HFFc6 (cell line): ENCODE measurements around the gene SCLY. TPM values are rescaled to one million over a fixed set of nuclear protein-coding genes. Genes with fewer than 3 reads are reported as not detected.

Experiments
- DNase-seq: peaks from one replicate; pipeline ENCODE4 v3.0.0-alpha.2; 2018
- H3K27ac Mint-ChIP-seq: 2 replicates; pipeline ENCODE4 v1.8.0; 2020; ENCODE audit warnings: mild to moderate bottlenecking, mixed read lengths
- H3K27me3 Mint-ChIP-seq: 2 replicates; pipeline ENCODE4 v1.8.0; 2021; ENCODE audit warnings: mild to moderate bottlenecking, moderate library complexity, mixed read lengths; ENCODE audit not compliant: insufficient read depth
- H3K36me3 Mint-ChIP-seq: 2 replicates; pipeline ENCODE4 v1.8.0; 2021; ENCODE audit warnings: low read depth, mixed read lengths
- H3K4me1 Mint-ChIP-seq: 2 replicates; pipeline ENCODE4 v1.8.0; 2020; ENCODE audit warnings: low read depth, mixed read lengths
- H3K4me3 Mint-ChIP-seq: 2 replicates; pipeline ENCODE4 v1.8.0; 2020; ENCODE audit warnings: mild to moderate bottlenecking, moderate library complexity, mixed read lengths
- H3K9me3 Mint-ChIP-seq: 2 replicates; pipeline ENCODE4 v1.8.0; 2020; ENCODE audit warnings: mild to moderate bottlenecking, mixed read lengths
- CTCF ChIP-seq: fragments of 200-600 bp; sonication (generic); IDR thresholded peaks from 2 replicates; pipeline ENCODE4 v1.5.0; 2021; ENCODE audit warnings: antibody characterized with exemption, mild to moderate bottlenecking
- total RNA-seq, 6 experiments: library from RNA; stranded (reverse); fragmentation: NEBNext Ultra II Directional; extraction: Animal tissue kit (Norgen Biotek cat#: 25700); gene quantifications; 2 replicates in 1 of 6; 3 replicates in 5 of 6; pipeline ENCODE4 v1.2.3, GENCODE V29; 2021

SCLY gene
- total RNA-seq, 6 experiments from 2014 or later, result 11.3 to 16.4 (median 12.3) TPM

- H3K4me3 Mint-ChIP-seq, result no peak overlapping the region
- no peak for DNase-seq
- H3K27ac Mint-ChIP-seq, result no peak overlapping the region
- no peak for TF ChIP-seq CTCF
- no peaks in the 10 kb centered on the region; the same call in 1 of the 2 replicates for H3K27me3 Mint-ChIP-seq
- no peaks in the 10 kb centered on the region for H3K9me3 Mint-ChIP-seq
- peaks cover 25% of the 10 kb centered on the region for H3K36me3 Mint-ChIP-seq
- peaks cover 32% of the 10 kb centered on the region for H3K4me1 Mint-ChIP-seq
These were observed 35.0 kb upstream of the SCLY start for GRCh38 chr2:238025741-238026360.

- Mint-ChIP-seq H3K27me3 (no peaks in the 10 kb centered on the region; the same call in 1 of the 2 replicates), H3K9me3 (no peaks in the 10 kb centered on the region), H3K4me1 (peaks cover 26% of the 10 kb centered on the region), H3K4me3 (no peak overlapping the region), H3K27ac (peak overlapping the region; percentile 66), H3K36me3 (peaks cover 33% of the 10 kb centered on the region)
- peak; percentile 32 for DNase-seq
- no peak for TF ChIP-seq CTCF
These were observed 33.7 kb upstream of the SCLY start for GRCh38 chr2:238027058-238027457.

- TF ChIP-seq CTCF, result no peak
- no peak overlapping the region; the same call in 1 of the 2 replicates for H3K27ac Mint-ChIP-seq
- no peak for DNase-seq
- H3K4me1 Mint-ChIP-seq, result peaks cover 26% of the 10 kb centered on the region
- H3K36me3 Mint-ChIP-seq, result peaks cover 33% of the 10 kb centered on the region
- no peaks in the 10 kb centered on the region; the same call in 1 of the 2 replicates for H3K27me3 Mint-ChIP-seq
- H3K4me3 Mint-ChIP-seq, result no peak overlapping the region
- H3K9me3 Mint-ChIP-seq, result no peaks in the 10 kb centered on the region
These were observed 33.0 kb upstream of the SCLY start for GRCh38 chr2:238027591-238028415.

GRCh38 chr2:238029853-238030252 is 30.9 kb upstream of the SCLY start:
- no peak for TF ChIP-seq CTCF
- no peaks in the 10 kb centered on the region; the same call in none of the 2 replicates for H3K27me3 Mint-ChIP-seq

GRCh38 chr2:238030422-238031155 is 30.2 kb upstream of the SCLY start:
- no peaks in the 10 kb centered on the region for H3K9me3 Mint-ChIP-seq
- peaks cover 16% of the 10 kb centered on the region for H3K4me1 Mint-ChIP-seq
- TF ChIP-seq CTCF, result peak; percentile 30; the same call in 1 of the 2 replicates
- no peak overlapping the region for H3K27ac Mint-ChIP-seq
- H3K4me3 Mint-ChIP-seq, result no peak overlapping the region
- peaks cover 28% of the 10 kb centered on the region for H3K36me3 Mint-ChIP-seq
- H3K27me3 Mint-ChIP-seq, result no peaks in the 10 kb centered on the region; the same call in none of the 2 replicates
- DNase-seq, result no peak

More at GRCh38 chr2:238029853-238030252, 30.9 kb upstream of the SCLY start:
- Mint-ChIP-seq H3K36me3 (peaks cover 33% of the 10 kb centered on the region), H3K27ac (no peak overlapping the region), H3K9me3 (no peaks in the 10 kb centered on the region), H3K4me1 (peaks cover 24% of the 10 kb centered on the region), H3K4me3 (no peak overlapping the region)
- no peak for DNase-seq
